Measurements from ENCODE around the gene COL18A1.
A peak's percentile ranks its signal among the peaks of the same experiment; 100 is the strongest.

The COL18A1 gene

GRCh38 chr21:45454060-45454925 lies 49.3 kb downstream of the COL18A1 start:
- no peaks in the 10 kb centered on the region for H3K27me3 ChIP-seq (ENCODE audit: control insufficient read depth in 1 of 2, insufficient read depth in 2 of 2, low read length in 2 of 2)
- H3K9me3 ChIP-seq (ENCODE audit: low read length): no peaks in the 10 kb centered on the region
- no peak overlapping the region for H3K9ac ChIP-seq (ENCODE audit: low read length)
- H3K36me3 ChIP-seq (ENCODE audit: insufficient read depth, low read length): no peaks in the 10 kb centered on the region
- no peak overlapping the region for H3K27ac ChIP-seq (ENCODE audit: low read depth, low read length)
- peak overlapping the region; percentile 50 to 58 for H3K4me3 ChIP-seq (ENCODE audit: low read depth in 1 of 2, low read length in 2 of 2)
- H3K4me1 ChIP-seq (ENCODE audit: insufficient read depth, low read length): peaks cover 16% of the 10 kb centered on the region

GRCh38 chr21:45454926-45455673 lies 50.1 kb downstream of the COL18A1 start:
- Histone ChIP-seq H3K27me3 (ENCODE audit: control insufficient read depth in 1 of 2, insufficient read depth in 2 of 2, low read length in 2 of 2) (no peaks in the 10 kb centered on the region), H3K36me3 (ENCODE audit: insufficient read depth, low read length) (no peaks in the 10 kb centered on the region), H3K9me3 (ENCODE audit: low read length) (no peaks in the 10 kb centered on the region), H3K4me3 (ENCODE audit: low read depth in 1 of 2, low read length in 2 of 2) (peak overlapping the region; percentile 50 to 58), H3K9ac (ENCODE audit: low read length) (peak overlapping the region; percentile 30), H3K4me1 (ENCODE audit: insufficient read depth, low read length) (peaks cover 16% of the 10 kb centered on the region), H3K27ac (ENCODE audit: low read depth, low read length) (peak overlapping the region; percentile 23)

GRCh38 chr21:45455674-45456583 lies 51.0 kb downstream of the COL18A1 start:
- peak overlapping the region; percentile 50 to 58 for H3K4me3 ChIP-seq (ENCODE audit: low read depth in 1 of 2, low read length in 2 of 2)
- H3K9ac ChIP-seq (ENCODE audit: low read length): peak overlapping the region; percentile 30
- H3K27ac ChIP-seq (ENCODE audit: low read depth, low read length): peak overlapping the region; percentile 23
- no peaks in the 10 kb centered on the region for H3K36me3 ChIP-seq (ENCODE audit: insufficient read depth, low read length)
- no peaks in the 10 kb centered on the region for H3K9me3 ChIP-seq (ENCODE audit: low read length)
- peaks cover 16% of the 10 kb centered on the region for H3K4me1 ChIP-seq (ENCODE audit: insufficient read depth, low read length)
- no peaks in the 10 kb centered on the region for H3K27me3 ChIP-seq (ENCODE audit: control insufficient read depth in 1 of 2, insufficient read depth in 2 of 2, low read length in 2 of 2)

- H3K27ac ChIP-seq (ENCODE audit: low read depth, low read length): no peak overlapping the region
- H3K36me3 ChIP-seq (ENCODE audit: insufficient read depth, low read length): no peaks in the 10 kb centered on the region
- H3K4me3 ChIP-seq (ENCODE audit: low read depth in 1 of 2, low read length in 2 of 2): peak overlapping the region in 1 of 2 donors; percentile 11
- H3K9me3 ChIP-seq (ENCODE audit: low read length): no peaks in the 10 kb centered on the region
- H3K4me1 ChIP-seq (ENCODE audit: insufficient read depth, low read length): peaks cover 16% of the 10 kb centered on the region
- H3K27me3 ChIP-seq (ENCODE audit: control insufficient read depth in 1 of 2, insufficient read depth in 2 of 2, low read length in 2 of 2): no peaks in the 10 kb centered on the region
- no peak overlapping the region for H3K9ac ChIP-seq (ENCODE audit: low read length)
These were observed 51.7 kb downstream of the COL18A1 start for GRCh38 chr21:45456584-45457160.

- Histone ChIP-seq H3K27ac (ENCODE audit: low read depth, low read length) (no peak overlapping the region), H3K4me3 (ENCODE audit: low read depth in 1 of 2, low read length in 2 of 2) (peak overlapping the region in 1 of 2 donors; percentile 11), H3K27me3 (ENCODE audit: control insufficient read depth in 1 of 2, insufficient read depth in 2 of 2, low read length in 2 of 2) (no peaks in the 10 kb centered on the region), H3K4me1 (ENCODE audit: insufficient read depth, low read length) (peaks cover 16% of the 10 kb centered on the region), H3K9ac (ENCODE audit: low read length) (no peak overlapping the region), H3K36me3 (ENCODE audit: insufficient read depth, low read length) (no peaks in the 10 kb centered on the region), H3K9me3 (ENCODE audit: low read length) (no peaks in the 10 kb centered on the region)
These were observed 52.3 kb downstream of the COL18A1 start for GRCh38 chr21:45457161-45457831.

GRCh38 chr21:45457832-45458172 lies 52.8 kb downstream of the COL18A1 start:
- peaks cover 16% of the 10 kb centered on the region for H3K4me1 ChIP-seq (ENCODE audit: insufficient read depth, low read length)
- H3K9ac ChIP-seq (ENCODE audit: low read length): no peak overlapping the region
- H3K27ac ChIP-seq (ENCODE audit: low read depth, low read length): no peak overlapping the region
- no peak overlapping the region for H3K4me3 ChIP-seq (ENCODE audit: low read depth in 1 of 2, low read length in 2 of 2)
- no peaks in the 10 kb centered on the region for H3K9me3 ChIP-seq (ENCODE audit: low read length)
- H3K36me3 ChIP-seq (ENCODE audit: insufficient read depth, low read length): no peaks in the 10 kb centered on the region
- no peaks in the 10 kb centered on the region for H3K27me3 ChIP-seq (ENCODE audit: control insufficient read depth in 1 of 2, insufficient read depth in 2 of 2, low read length in 2 of 2)

GRCh38 chr21:45458281-45459170 lies 53.6 kb downstream of the COL18A1 start:
- H3K27me3 ChIP-seq (ENCODE audit: control insufficient read depth in 1 of 2, insufficient read depth in 2 of 2, low read length in 2 of 2): no peaks in the 10 kb centered on the region
- no peak overlapping the region for H3K4me3 ChIP-seq (ENCODE audit: low read depth in 1 of 2, low read length in 2 of 2)
- H3K27ac ChIP-seq (ENCODE audit: low read depth, low read length): no peak overlapping the region
- no peaks in the 10 kb centered on the region for H3K36me3 ChIP-seq (ENCODE audit: insufficient read depth, low read length)
- no peaks in the 10 kb centered on the region for H3K9me3 ChIP-seq (ENCODE audit: low read length)
- H3K4me1 ChIP-seq (ENCODE audit: insufficient read depth, low read length): peaks cover 16% of the 10 kb centered on the region
- no peak overlapping the region for H3K9ac ChIP-seq (ENCODE audit: low read length)

GRCh38 chr21:45459171-45460010 lies 54.4 kb downstream of the COL18A1 start:
- Histone ChIP-seq H3K4me3 (ENCODE audit: low read depth in 1 of 2, low read length in 2 of 2) (no peak overlapping the region), H3K9me3 (ENCODE audit: low read length) (no peaks in the 10 kb centered on the region), H3K27ac (ENCODE audit: low read depth, low read length) (no peak overlapping the region), H3K36me3 (ENCODE audit: insufficient read depth, low read length) (no peaks in the 10 kb centered on the region), H3K9ac (ENCODE audit: low read length) (no peak overlapping the region), H3K27me3 (ENCODE audit: control insufficient read depth in 1 of 2, insufficient read depth in 2 of 2, low read length in 2 of 2) (no peaks in the 10 kb centered on the region), H3K4me1 (ENCODE audit: insufficient read depth, low read length) (peaks cover 8% of the 10 kb centered on the region)

GRCh38 chr21:45460011-45460565 lies 55.1 kb downstream of the COL18A1 start:
- Histone ChIP-seq H3K9me3 (ENCODE audit: low read length) (no peaks in the 10 kb centered on the region), H3K27ac (ENCODE audit: low read depth, low read length) (no peak overlapping the region), H3K36me3 (ENCODE audit: insufficient read depth, low read length) (no peaks in the 10 kb centered on the region), H3K27me3 (ENCODE audit: control insufficient read depth in 1 of 2, insufficient read depth in 2 of 2, low read length in 2 of 2) (no peaks in the 10 kb centered on the region), H3K4me1 (ENCODE audit: insufficient read depth, low read length) (peaks cover 2% of the 10 kb centered on the region), H3K9ac (ENCODE audit: low read length) (no peak overlapping the region), H3K4me3 (ENCODE audit: low read depth in 1 of 2, low read length in 2 of 2) (no peak overlapping the region)
